NCI-H446 (cell line): Measurements from ENCODE around the gene SSR1.
A peak's percentile ranks its signal among the peaks of the same experiment; 100 is the strongest.

Source experiments
- DNase-seq, 2 experiments: peaks; one replicate each; lab custom pipeline; 2025; lab: John Stamatoyannopoulos, UW

SSR1 gene

GRCh38 chr6:7239590-7239948 is 73.4 kb downstream of the SSR1 start:
- no peak for DNase-seq

DNA sequence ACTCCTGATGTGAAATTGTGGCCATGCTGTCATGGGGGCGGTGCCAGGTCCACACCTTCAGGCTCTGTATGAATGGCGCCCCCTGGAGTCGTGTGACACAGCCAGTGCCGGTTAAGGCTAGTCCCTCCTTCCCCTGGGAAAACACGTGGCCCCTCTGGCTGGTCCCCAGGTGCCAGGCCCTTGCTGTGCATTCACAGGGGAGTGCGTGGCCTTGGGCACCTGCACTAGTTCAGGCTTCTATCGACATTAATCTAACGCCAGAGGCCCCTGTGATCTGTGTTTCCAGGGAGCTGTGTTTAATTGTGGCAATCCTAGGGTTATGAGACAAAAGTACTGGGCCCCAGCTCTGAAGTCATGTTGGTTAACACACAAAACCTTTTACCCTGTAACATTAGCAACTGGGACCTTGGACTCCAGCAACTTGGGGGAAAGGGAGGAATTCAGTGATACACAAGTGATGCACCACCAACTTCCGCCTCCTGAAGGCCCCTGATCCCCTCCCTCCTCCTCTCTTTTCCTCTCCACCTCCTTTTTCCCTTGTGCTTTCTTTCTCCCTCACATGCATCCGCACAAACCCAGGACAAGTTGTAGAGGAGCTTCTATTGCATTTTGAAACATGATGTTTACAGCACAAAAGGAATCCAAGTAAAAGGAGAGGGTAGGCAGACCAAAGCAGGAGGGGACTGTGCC is 74.0 kb downstream of the SSR1 start:
- peak in 1 of 2 experiments; percentile 57 for DNase-seq

GRCh38 chr6:7238526-7238899 is 74.5 kb downstream of the SSR1 start:
- DNase-seq = no peak

GRCh38 chr6:7237653-7238188 is 75.3 kb downstream of the SSR1 start:
- DNase-seq = no peak

DNA sequence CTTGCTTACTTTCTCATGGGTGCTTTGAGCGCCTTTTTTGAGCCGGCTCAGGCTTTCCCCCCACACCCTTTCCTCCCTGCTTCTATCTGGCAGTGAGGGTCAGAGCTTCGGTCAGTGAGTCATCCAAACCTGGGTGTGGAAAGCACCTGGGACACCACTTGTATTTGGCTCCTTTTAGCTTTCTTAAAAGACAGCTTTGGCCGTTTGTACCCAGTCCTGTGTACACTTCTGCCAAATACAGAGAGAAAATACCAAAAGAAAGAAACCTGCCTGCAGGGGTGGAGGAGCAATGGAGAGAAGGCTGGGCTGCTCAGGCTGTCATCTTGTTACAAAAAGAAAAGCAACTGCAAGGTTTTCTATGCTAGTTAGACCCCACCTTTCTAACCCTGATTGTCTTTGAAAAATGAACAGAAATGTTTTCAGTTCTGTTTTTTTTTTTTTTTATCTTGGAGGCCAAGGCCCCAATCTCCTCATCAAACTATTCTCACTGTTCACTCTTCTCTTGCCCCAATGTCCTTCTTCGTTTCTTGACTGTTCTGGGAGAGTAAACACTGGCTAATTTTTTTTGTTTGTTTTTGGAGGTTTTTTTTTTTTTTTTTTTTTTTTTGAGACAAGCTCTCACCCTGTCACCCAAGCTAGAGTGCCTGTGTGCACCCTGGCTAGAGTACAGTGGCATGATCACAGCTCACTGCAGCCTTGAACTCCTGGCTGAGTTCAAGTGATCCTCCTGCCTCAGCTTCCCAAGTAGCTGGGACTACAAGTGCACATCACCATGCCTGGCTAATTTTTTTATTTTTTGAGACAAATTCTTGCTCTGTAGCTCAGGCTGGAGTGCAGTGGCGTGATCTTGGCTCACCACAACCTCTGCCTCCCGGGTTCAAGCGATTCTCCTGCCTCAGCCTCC is 76.4 kb downstream of the SSR1 start:
- no peak for DNase-seq

DNA sequence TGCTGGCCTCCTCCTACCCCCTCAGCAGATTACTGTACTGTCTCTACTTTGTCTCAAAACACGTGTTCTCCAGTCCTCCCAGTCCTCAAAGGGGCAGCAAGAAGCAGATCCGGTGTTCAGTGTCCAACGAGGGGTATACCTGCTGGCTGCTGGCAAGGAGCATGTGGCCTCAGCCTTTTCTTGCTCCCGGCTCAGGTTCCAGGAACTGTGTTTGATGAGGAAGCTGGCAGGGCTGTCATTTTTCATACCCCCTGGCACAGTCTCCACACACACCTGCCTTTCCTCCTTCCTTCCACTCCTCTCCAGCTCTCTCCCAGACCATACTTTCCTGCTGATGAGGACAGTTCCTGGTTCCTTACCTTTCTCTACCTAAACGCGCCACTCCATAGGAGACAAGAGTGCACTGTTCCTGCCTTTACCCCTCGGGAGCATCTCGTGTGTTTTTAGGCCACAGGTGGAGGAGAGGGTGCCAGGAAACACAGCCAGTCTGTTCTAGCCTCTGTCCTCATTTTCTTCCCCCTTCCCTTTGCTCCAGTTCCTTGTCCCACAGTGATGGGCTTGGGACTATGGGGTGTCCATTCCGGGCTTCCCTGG is 77.2 kb downstream of the SSR1 start:
- no peak for DNase-seq

GRCh38 chr6:7234547-7234946 is 78.5 kb downstream of the SSR1 start:
- DNase-seq = no peak

GRCh38 chr6:7232351-7232750 is 80.6 kb downstream of the SSR1 start:
- no peak for DNase-seq

DNA sequence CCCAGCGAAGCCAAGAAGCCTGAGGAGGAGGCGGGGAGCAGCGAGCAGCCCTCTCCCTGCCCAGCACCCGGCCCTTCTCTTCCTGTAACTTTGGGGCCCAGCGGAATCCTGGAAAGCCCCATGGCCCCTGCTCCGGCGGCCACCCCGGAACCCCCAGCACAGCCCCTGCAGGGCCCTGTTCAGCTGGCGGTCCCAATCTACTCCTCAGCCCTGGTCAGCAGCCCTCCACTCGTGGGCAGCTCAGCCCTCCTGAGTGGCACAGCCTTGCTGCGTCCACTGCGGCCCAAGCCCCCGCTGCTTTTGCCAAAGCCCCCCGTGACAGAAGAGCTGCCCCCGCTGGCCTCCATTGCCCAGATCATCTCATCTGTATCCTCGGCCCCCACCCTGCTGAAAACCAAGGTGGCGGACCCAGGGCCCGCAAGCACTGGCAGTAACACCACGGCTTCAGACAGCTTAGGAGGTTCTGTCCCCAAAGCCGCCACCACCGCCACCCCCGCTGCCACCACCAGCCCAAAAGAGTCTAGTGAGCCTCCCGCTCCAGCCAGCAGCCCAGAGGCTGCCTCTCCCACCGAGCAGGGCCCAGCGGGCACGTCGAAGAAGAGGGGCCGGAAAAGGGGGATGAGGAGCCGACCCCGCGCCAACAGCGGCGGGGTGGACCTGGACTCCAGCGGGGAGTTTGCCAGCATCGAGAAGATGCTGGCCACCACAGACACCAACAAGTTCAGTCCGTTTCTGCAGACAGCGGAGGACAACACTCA is 81.9 kb downstream of the SSR1 start:
- DNase-seq = no peak

GRCh38 chr6:7230327-7230691 is 82.7 kb downstream of the SSR1 start:
- DNase-seq = no peak

- no peak for DNase-seq
These were observed 83.3 kb downstream of the SSR1 start for GRCh38 chr6:7229376-7230326.

- no peak for DNase-seq
These were observed 84.2 kb downstream of the SSR1 start for GRCh38 chr6:7228662-7229375.

- no peak for DNase-seq
These were observed 88.3 kb downstream of the SSR1 start for GRCh38 chr6:7224731-7225130.

DNA sequence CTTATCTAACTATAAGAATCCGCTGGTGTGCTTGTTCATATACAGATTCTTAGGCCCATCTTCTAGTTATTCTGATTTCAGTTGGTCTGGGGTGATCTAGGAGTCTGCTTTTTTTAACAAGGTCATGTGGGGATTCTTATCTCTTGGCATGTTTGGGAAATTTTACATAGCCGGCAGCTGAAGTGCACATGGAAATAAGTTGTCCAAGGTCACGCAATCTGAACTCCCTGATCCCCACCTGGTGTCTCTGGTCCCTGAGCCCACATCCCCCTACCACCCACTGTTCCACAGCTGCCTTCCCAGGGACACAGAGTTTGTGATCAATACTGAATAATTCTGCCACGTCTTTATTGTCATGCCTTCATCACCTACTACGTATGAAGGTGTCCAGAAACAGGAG is 90.8 kb downstream of the SSR1 start:
- DNase-seq = no peak

DNA sequence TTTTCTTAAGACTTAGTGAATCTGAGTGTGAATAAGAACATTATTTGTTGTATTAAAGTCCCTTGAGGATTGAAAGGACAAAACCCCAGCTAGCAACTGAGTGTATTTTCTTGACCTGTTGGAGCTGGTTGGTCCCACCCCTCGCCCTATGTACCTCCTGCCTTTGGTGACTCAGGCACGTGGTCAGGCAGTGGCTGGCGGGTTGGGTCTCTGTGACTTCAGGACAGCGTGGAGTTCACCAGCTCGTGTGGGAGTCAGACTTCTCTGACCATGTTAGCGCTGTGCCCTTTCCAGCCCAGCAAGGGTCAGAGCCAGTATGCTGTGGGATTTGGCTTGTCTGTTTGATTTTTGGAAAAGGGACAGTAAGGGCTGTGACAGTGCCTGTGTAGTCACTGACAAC is 93.7 kb downstream of the SSR1 start:
- DNase-seq = no peak

GRCh38 chr6:7218406-7218988 is 94.5 kb downstream of the SSR1 start:
- no peak for DNase-seq
